ENCODE results near the gene OPA3. TPM values are rescaled to one million over a fixed set of nuclear protein-coding genes. Genes with fewer than 3 reads are reported as not detected.
A peak's percentile ranks its signal among the peaks of the same experiment; 100 is the strongest.
"Not testable (repeated sequence)": the region's sequence is repeated elsewhere in the genome, so short reads cannot be mapped to it uniquely, and the experiment has no call there.

The OPA3 gene
- total RNA-seq (7.3 TPM), polyA plus RNA-seq (1 to 10 TPM; 4.7 to 8.2 (median 5.9) TPM)

GRCh38 chr19:45584332-45585157, at the start of gene OPA3:
Gene OPA3, minus strand, starts transcription at chr19:45584802. Its CDS starts 38 bp downstream, at chr19:45584764.
- Histone ChIP-seq H3K4me3 (ENCODE audit: low read depth, low read length) (peak within 1 kb of the TSS; percentile 87), H3K9me3 (ENCODE audit: control insufficient read depth in 2 of 2, low read length in 2 of 2) (no peaks in the 10 kb centered on the region), H3K27me3 (ENCODE audit: control insufficient read depth, insufficient read depth, low read length) (no peaks in the 10 kb centered on the region), H3K4me1 (ENCODE audit: control insufficient read depth, insufficient read depth, low read length, poor library complexity, severe bottlenecking) (peaks cover 13% of the 10 kb centered on the region), H3K27ac (ENCODE audit: insufficient read depth, low read length, poor library complexity, severe bottlenecking) (peak within 1 kb of the TSS; percentile 99), H3K36me3 (ENCODE audit: control insufficient read depth, insufficient read depth, low read length) (no peaks in the 10 kb centered on the region)
- peaks cover 0 to 30% (median 9%) of the 10 kb centered on the region in 4 donors for H3K4me1 Mint-ChIP-seq
- DNase-seq (peak; percentile 99 to 100 (median 99)), ATAC-seq (ENCODE audit: low read depth in 2 of 2) (peak; percentile 88 to 90)
- H3K4me3 Mint-ChIP-seq = peak within 1 kb of the TSS; percentile 85 to 91 (median 89)
- H3K9me3 Mint-ChIP-seq = no peaks in the 10 kb centered on the region
- peaks cover 11% of the 10 kb centered on the region for H3K27me3 Mint-ChIP-seq
- peaks cover 6% of the 10 kb centered on the region for H3K36me3 Mint-ChIP-seq
- H3K27ac Mint-ChIP-seq = peak within 1 kb of the TSS; percentile 94 to 100 (median 98)

- Histone ChIP-seq H3K27me3 (ENCODE audit: control insufficient read depth, insufficient read depth, low read length) (no peaks in the 10 kb centered on the region), H3K4me3 (ENCODE audit: low read depth, low read length) (no peak overlapping the region), H3K36me3 (ENCODE audit: control insufficient read depth, insufficient read depth, low read length) (peaks cover 18% of the 10 kb centered on the region), H3K4me1 (ENCODE audit: control insufficient read depth, insufficient read depth, low read length, poor library complexity, severe bottlenecking) (no peaks in the 10 kb centered on the region), H3K9me3 (ENCODE audit: control insufficient read depth in 2 of 2, low read length in 2 of 2) (no peaks in the 10 kb centered on the region), H3K27ac (ENCODE audit: insufficient read depth, low read length, poor library complexity, severe bottlenecking) (no peak overlapping the region)
- no peaks in the 10 kb centered on the region for H3K36me3 Mint-ChIP-seq
- peak overlapping the region in 1 of 3 donors; percentile 32 for H3K27ac Mint-ChIP-seq
- H3K4me1 Mint-ChIP-seq = peaks cover 0 to 8% (median 0%) of the 10 kb centered on the region in 4 donors
- DNase-seq (peak in 1 of 3 donors; percentile 8), ATAC-seq (ENCODE audit: low read depth in 2 of 2) (no peak)
- H3K9me3 Mint-ChIP-seq = no peaks in the 10 kb centered on the region
- peak overlapping the region in 1 of 4 donors; percentile 1 for H3K4me3 Mint-ChIP-seq
- no peaks in the 10 kb centered on the region for H3K27me3 Mint-ChIP-seq
Observed at GRCh38 chr19:45632468-45633196, 48.0 kb upstream of the OPA3 start.

GRCh38 chr19:45630463-45630862, 45.9 kb upstream of the OPA3 start:
- Histone ChIP-seq H3K4me1 (ENCODE audit: control insufficient read depth, insufficient read depth, low read length, poor library complexity, severe bottlenecking) (no peaks in the 10 kb centered on the region), H3K27ac (ENCODE audit: insufficient read depth, low read length, poor library complexity, severe bottlenecking) (no peak overlapping the region), H3K9me3 (ENCODE audit: control insufficient read depth in 2 of 2, low read length in 2 of 2) (no peaks in the 10 kb centered on the region), H3K36me3 (ENCODE audit: control insufficient read depth, insufficient read depth, low read length) (peaks cover 29% of the 10 kb centered on the region), H3K4me3 (ENCODE audit: low read depth, low read length) (no peak overlapping the region), H3K27me3 (ENCODE audit: control insufficient read depth, insufficient read depth, low read length) (no peaks in the 10 kb centered on the region)
- Mint-ChIP-seq H3K9me3 (no peaks in the 10 kb centered on the region), H3K4me1 (peaks cover 0 to 5% (median 0%) of the 10 kb centered on the region in 4 donors), H3K27me3 (no peaks in the 10 kb centered on the region), H3K36me3 (peaks cover 3% of the 10 kb centered on the region), H3K27ac (no peak overlapping the region), H3K4me3 (no peak overlapping the region)
- ATAC-seq (ENCODE audit: low read depth in 2 of 2) (no peak), DNase-seq (peak in 1 of 3 donors; percentile 47)

- Histone ChIP-seq H3K4me1 (ENCODE audit: control insufficient read depth, insufficient read depth, low read length, poor library complexity, severe bottlenecking) (no peaks in the 10 kb centered on the region), H3K27me3 (ENCODE audit: control insufficient read depth, insufficient read depth, low read length) (no peaks in the 10 kb centered on the region), H3K4me3 (ENCODE audit: low read depth, low read length) (no peak overlapping the region), H3K27ac (ENCODE audit: insufficient read depth, low read length, poor library complexity, severe bottlenecking) (no peak overlapping the region), H3K9me3 (ENCODE audit: control insufficient read depth in 2 of 2, low read length in 2 of 2) (no peaks in the 10 kb centered on the region), H3K36me3 (ENCODE audit: control insufficient read depth, insufficient read depth, low read length) (peaks cover 31% of the 10 kb centered on the region)
- Mint-ChIP-seq H3K27me3 (no peaks in the 10 kb centered on the region), H3K9me3 (no peaks in the 10 kb centered on the region), H3K36me3 (peaks cover 4% of the 10 kb centered on the region), H3K4me1 (peaks cover 0 to 5% (median 0%) of the 10 kb centered on the region in 4 donors), H3K4me3 (no peak overlapping the region), H3K27ac (peak overlapping the region in 2 of 3 donors; percentile 14 to 31)
- DNase-seq (no peak), ATAC-seq (ENCODE audit: low read depth in 2 of 2) (no peak)
Observed at GRCh38 chr19:45629704-45630103, 45.1 kb upstream of the OPA3 start.

- not testable (repeated sequence) for H3K9me3 ChIP-seq (ENCODE audit: control insufficient read depth in 2 of 2, low read length in 2 of 2); H3K27me3 Mint-ChIP-seq; H3K4me3 ChIP-seq (ENCODE audit: low read depth, low read length); DNase-seq; H3K4me3 Mint-ChIP-seq; H3K27ac ChIP-seq (ENCODE audit: insufficient read depth, low read length, poor library complexity, severe bottlenecking); H3K4me1 Mint-ChIP-seq; H3K27me3 ChIP-seq (ENCODE audit: control insufficient read depth, insufficient read depth, low read length); H3K4me1 ChIP-seq (ENCODE audit: control insufficient read depth, insufficient read depth, low read length, poor library complexity, severe bottlenecking); H3K27ac Mint-ChIP-seq; ATAC-seq (ENCODE audit: low read depth in 2 of 2); H3K9me3 Mint-ChIP-seq
- H3K36me3 ChIP-seq (ENCODE audit: control insufficient read depth, insufficient read depth, low read length) = peaks cover 43% of the 10 kb centered on the region
- H3K36me3 Mint-ChIP-seq = peaks cover 12% of the 10 kb centered on the region
Observed at GRCh38 chr19:45628219-45628618, 43.6 kb upstream of the OPA3 start.

- no peak for ATAC-seq (ENCODE audit: low read depth in 2 of 2)
- no peaks in the 10 kb centered on the region for H3K27me3 Mint-ChIP-seq
- peaks cover 62% of the 10 kb centered on the region for H3K36me3 ChIP-seq (ENCODE audit: control insufficient read depth, insufficient read depth, low read length)
Observed at GRCh38 chr19:45623984-45624383, 39.4 kb upstream of the OPA3 start.

GRCh38 chr19:45621976-45622503, 37.4 kb upstream of the OPA3 start:
- no peaks in the 10 kb centered on the region for H3K9me3 ChIP-seq (ENCODE audit: control insufficient read depth in 2 of 2, low read length in 2 of 2)
- no peak overlapping the region for H3K4me3 Mint-ChIP-seq
- H3K4me3 ChIP-seq (ENCODE audit: low read depth, low read length) = no peak overlapping the region
- H3K27ac ChIP-seq (ENCODE audit: insufficient read depth, low read length, poor library complexity, severe bottlenecking) = no peak overlapping the region
- no peaks in the 10 kb centered on the region for H3K4me1 ChIP-seq (ENCODE audit: control insufficient read depth, insufficient read depth, low read length, poor library complexity, severe bottlenecking)
- peaks cover 63% of the 10 kb centered on the region for H3K36me3 ChIP-seq (ENCODE audit: control insufficient read depth, insufficient read depth, low read length)
- peaks cover 0 to 6% (median 0%) of the 10 kb centered on the region in 4 donors for H3K4me1 Mint-ChIP-seq
- peaks cover 0 to 1% (median 0%) of the 10 kb centered on the region in 7 donors for H3K9me3 Mint-ChIP-seq
- DNase-seq (no peak), ATAC-seq (ENCODE audit: low read depth in 2 of 2) (no peak)
- H3K36me3 Mint-ChIP-seq = peaks cover 23% of the 10 kb centered on the region
- peak overlapping the region in 2 of 3 donors; percentile 64 to 90 for H3K27ac Mint-ChIP-seq
- H3K27me3 ChIP-seq (ENCODE audit: control insufficient read depth, insufficient read depth, low read length) = no peaks in the 10 kb centered on the region
- H3K27me3 Mint-ChIP-seq = no peaks in the 10 kb centered on the region

More at GRCh38 chr19:45623984-45624383, 39.4 kb upstream of the OPA3 start:
- H3K4me3 ChIP-seq (ENCODE audit: low read depth, low read length) = no peak overlapping the region
- Mint-ChIP-seq H3K9me3 (peaks cover 0 to 1% (median 0%) of the 10 kb centered on the region in 7 donors), H3K4me1 (peaks cover 0 to 6% (median 0%) of the 10 kb centered on the region in 4 donors), H3K27ac (no peak overlapping the region), H3K36me3 (peaks cover 20% of the 10 kb centered on the region), H3K4me3 (no peak overlapping the region)
- no peaks in the 10 kb centered on the region for H3K27me3 ChIP-seq (ENCODE audit: control insufficient read depth, insufficient read depth, low read length)
- DNase-seq = no peak
- no peaks in the 10 kb centered on the region for H3K9me3 ChIP-seq (ENCODE audit: control insufficient read depth in 2 of 2, low read length in 2 of 2)
- no peaks in the 10 kb centered on the region for H3K4me1 ChIP-seq (ENCODE audit: control insufficient read depth, insufficient read depth, low read length, poor library complexity, severe bottlenecking)
- H3K27ac ChIP-seq (ENCODE audit: insufficient read depth, low read length, poor library complexity, severe bottlenecking) = no peak overlapping the region
